NCI-H2029 treated with DMSO at 0.1 percent for 48 hours (cell line): ENCODE measurements around the gene ACAN.

Source experiments
- DNase-seq: peaks from one replicate; lab custom pipeline; 2025; lab: John Stamatoyannopoulos, UW

ACAN gene

DNA sequence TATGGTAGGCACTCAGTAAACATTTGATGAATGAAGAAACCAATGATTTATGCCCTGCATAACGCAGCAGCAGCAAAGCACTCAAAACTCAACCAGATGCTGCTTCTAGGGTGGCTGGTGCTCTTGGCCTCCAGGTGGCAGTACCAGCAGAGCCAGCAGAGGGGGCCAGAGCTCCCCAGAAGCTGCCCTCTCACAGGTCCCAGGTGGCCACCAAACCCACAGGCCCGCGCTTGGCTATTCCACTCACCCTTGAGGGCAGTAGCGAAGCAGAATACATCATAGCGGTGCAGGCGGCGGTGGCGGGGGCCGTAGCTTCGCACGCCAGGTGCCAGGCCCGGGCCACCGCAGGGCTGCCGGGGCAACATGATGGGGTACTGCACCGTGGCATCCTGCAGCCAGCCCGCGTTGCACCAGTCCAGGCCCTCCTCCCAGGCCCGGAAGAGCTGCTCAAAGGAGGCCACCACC, 75.5 kb downstream of the ACAN start:
- DNase-seq, result no peak

GRCh38 chr15:88880944-88881740, 77.9 kb downstream of the ACAN start:
- DNase-seq, result no peak

DNA sequence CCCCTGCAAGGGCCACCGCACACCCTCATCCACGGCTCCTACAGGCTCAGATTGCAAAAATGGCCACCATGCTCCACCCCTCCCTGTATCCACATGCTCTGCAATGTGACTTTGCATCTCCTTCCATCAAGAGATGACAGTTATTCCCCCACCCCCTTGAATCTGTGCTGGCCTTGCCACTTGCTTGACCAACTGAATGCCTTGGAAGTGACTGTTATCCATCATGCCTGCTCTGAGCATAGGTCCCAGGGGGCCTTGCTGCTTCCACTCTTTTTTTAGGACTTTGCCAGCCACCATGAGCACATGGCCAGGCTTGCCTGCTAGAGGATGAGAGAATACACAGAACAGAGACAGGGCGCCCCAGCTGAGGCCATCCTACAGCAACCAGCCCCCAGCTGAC, 78.5 kb downstream of the ACAN start:
- DNase-seq, result no peak

GRCh38 chr15:88882785-88883184, 79.5 kb downstream of the ACAN start:
- DNase-seq, result no peak

- DNase-seq, result no peak
Observed at GRCh38 chr15:88887068-88887580, 83.9 kb downstream of the ACAN start.

GRCh38 chr15:88888719-88889118, 85.5 kb downstream of the ACAN start:
- no peak for DNase-seq

DNA sequence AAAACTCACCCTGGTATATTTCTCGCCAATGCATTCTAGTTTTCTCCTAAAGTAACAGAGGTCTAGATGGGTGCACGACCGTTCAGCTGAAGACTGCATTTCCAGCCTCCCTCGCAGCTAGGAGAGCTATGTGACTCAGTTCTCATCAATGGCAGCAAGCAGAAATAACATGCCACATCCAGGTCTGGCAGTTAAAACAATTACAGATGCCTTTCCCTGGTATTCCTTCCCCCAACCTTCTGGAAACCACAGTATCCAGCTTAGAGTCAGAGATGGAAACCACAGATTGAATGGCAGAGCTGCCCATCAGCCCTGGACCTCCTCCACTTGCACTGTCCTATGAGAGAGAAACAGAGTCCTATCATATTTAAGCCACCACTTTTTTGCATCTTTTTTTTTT, 87.3 kb downstream of the ACAN start:
- no peak for DNase-seq

- DNase-seq, result no peak
Observed at GRCh38 chr15:88891540-88892254, 88.5 kb downstream of the ACAN start.

GRCh38 chr15:88894348-88894818, 91.1 kb downstream of the ACAN start:
- no peak for DNase-seq

GRCh38 chr15:88894819-88895767, 91.9 kb downstream of the ACAN start, which contains the start of gene HAPLN3:
TSS of gene HAPLN3 (minus strand) at chr15:88895544. CDS start at chr15:88887298, 8,246 bp downstream.
- no peak for DNase-seq

DNA sequence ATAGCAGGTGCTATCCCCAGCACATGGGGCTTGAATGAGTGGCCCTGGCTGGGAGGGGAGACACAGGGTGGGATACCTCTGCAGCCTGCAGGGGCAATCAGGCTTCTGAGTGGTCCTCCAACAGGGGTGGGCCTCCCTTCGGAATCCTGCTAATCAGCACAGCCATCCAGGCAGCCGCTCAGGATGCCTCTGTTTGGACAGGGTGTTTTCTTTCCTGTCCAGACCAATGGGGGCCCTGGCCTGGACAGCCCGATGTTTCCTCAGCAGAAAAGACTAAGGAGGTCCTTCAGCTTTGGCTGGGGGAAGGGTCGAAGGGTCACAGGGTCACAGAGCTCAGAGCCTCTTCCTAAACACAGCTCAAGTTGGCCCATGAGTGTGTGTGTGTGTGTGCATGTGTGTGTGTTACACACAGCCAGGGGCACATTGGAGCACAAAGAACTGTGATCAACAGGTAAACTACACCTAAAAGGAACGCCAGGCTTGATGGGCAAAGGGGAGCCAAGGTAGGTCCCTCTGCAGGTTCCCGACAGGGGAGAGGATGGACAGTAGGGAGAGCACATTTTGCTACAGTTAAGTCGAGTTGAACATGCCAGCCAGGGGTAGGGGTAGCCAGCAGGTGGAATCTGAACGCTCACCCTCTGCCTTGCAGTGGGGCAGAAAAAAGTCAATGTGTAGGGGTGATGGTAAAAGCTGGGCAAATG, 93.2 kb downstream of the ACAN start:
- DNase-seq, result no peak

GRCh38 chr15:88897142-88897455, 93.9 kb downstream of the ACAN start:
- no peak for DNase-seq

- DNase-seq, result no peak
Observed at GRCh38 chr15:88897456-88898194, 94.4 kb downstream of the ACAN start.

DNA sequence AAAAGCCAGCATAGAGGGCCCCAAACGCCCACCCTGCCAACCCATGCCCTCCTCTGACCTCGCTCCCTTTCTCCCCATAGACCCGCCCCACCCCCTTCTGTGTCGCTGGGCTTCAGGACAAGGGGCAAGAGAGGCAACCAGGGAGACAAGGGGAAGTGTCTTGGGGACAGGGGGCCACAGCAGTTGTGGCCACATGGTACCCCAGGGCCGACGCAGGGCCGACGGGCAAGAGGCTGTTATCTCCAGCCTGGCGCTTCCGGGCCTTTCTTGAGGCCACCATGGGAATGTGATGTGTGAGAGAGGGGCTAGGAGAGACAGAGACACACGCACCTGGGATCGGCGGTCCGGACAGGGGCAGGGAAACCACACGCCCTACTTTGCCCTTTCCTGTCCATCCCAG, 95.5 kb downstream of the ACAN start:
- DNase-seq, result no peak

DNA sequence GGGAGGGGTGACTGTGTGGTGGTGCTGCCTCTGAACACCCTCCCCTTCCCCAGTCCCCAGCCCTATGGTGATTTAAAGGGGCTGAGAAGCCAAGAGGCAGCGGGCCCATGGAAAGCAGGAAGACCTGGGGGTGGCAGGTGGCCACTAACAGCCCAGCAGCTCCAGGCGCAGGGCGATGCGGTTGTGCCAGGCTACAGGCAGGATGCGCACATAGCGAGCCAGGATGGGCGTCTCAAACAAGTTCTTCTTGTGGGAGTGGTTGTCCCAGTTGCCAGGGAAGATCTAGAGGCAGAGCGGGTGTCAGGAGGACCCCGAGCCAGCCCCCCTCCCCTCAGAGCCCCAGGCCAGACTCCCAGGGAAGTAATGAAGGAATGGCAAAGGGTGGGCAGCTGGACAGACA, 96.0 kb downstream of the ACAN start:
- DNase-seq, result no peak

GRCh38 chr15:88900309-88900981, 97.2 kb downstream of the ACAN start:
- no peak for DNase-seq

GRCh38 chr15:88900982-88901418, 97.8 kb downstream of the ACAN start:
- DNase-seq, result no peak

DNA sequence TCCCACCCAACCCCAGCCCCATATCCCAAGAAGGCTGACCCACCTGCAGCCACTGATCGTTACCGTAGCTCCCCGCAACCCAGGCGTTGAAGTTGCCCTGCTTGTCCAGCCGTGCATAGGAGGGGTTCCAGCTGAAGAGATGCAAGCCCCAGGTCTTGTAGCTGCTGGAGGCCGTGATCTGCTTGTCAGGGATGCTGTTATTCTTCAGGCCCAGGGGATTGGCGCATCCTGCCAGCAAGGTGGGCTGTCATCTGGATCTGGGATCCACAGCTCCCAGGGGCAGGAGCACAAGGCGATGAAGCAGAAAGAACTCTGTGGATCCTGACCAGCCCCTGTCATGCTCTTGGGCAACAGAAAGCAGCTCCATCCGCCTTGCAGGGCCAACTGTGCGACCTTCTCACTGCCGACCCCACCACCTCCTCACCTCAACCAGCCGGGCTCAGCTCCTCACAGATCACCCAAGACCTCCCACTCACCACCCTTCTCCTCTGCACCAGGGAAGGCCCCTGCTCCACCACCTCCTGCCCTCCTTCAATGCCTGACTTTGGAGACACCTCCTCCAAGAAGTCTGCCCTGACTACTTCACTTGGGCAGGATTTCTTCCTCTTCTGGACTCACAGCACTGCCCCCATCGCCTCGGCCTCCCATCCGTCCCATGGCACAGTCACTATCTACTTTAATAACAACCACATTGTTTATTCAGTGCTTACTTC, 98.4 kb downstream of the ACAN start:
- DNase-seq, result no peak

DNA sequence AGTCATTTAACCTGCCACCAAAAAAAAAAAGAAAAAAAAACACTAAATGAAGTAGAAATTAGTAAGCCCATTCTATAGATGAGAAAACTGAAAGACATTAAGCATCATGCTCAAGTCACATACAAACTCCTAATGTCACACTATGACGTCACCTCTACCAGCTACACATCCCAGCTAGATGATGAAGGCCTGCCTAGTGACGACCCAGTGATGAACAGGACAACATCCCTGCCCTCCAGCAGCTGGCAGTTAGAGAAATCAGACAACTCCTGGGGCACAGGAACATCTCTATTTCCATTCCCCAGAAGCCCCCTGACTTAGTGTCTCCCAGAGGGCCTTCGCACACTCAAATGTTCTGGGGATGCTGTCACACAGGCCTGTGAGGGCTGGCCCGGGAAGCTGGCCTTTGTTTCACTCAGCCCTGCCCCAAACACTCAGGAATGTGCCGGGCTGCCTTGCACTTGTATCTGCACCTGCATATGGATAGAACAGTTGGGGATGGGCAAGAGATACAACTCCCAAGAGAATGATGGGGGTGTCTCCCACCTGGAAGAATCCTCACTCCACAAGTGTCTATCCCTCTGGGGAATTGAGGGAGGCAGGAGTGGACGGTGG, 99.1 kb downstream of the ACAN start:
- DNase-seq, result no peak
